Chondrocyte (in vitro differentiated cells): ENCODE results near the gene SLC43A3. TPM values are rescaled to one million over a fixed set of nuclear protein-coding genes. Genes with fewer than 3 reads are reported as not detected.

Experiments
- DNase-seq: peaks from one replicate; pipeline ENCODE4 v3.0.0; 2021; ENCODE audit warnings: mixed read lengths, low spot score
- H3K27ac Mint-ChIP-seq: one replicate; pipeline ENCODE4 v1.8.0; 2021; ENCODE audit warnings: mild to moderate bottlenecking, moderate library complexity, mixed read lengths; ENCODE audit not compliant: unreplicated experiment
- H3K27me3 Mint-ChIP-seq: 2 replicates; pipeline ENCODE4 v1.8.0; 2021; ENCODE audit warnings: low read depth, mixed read lengths
- H3K36me3 Mint-ChIP-seq: 2 replicates; pipeline ENCODE4 v1.8.0; 2021; ENCODE audit warnings: low read depth, mixed read lengths
- H3K4me1 Mint-ChIP-seq: 2 replicates; pipeline ENCODE4 v1.8.0; 2021; ENCODE audit warnings: low read depth, mild to moderate bottlenecking, mixed read lengths
- H3K4me3 Mint-ChIP-seq: one replicate; pipeline ENCODE4 v1.8.0; 2021; ENCODE audit warnings: mild to moderate bottlenecking, moderate library complexity, mixed read lengths; ENCODE audit not compliant: unreplicated experiment
- H3K9me3 Mint-ChIP-seq: 2 replicates; pipeline ENCODE4 v1.8.0; 2021; ENCODE audit warnings: low read depth, mixed read lengths
- CTCF ChIP-seq: fragments of 200-600 bp; sonication (generic); IDR thresholded peaks from 2 replicates; pipeline ENCODE4 v1.5.0; 2021; ENCODE audit warnings: antibody characterized with exemption, mild to moderate bottlenecking, moderate library complexity
- total RNA-seq: library from RNA; stranded (reverse); gene quantifications from 3 replicates; pipeline ENCODE4 v1.2.1, GENCODE V29; 2021

Gene SLC43A3
- total RNA-seq, 1 donor from 2014 or later, result 12.4 TPM

- H3K27me3 Mint-ChIP-seq, result peaks cover 34% of the 10 kb centered on the region
- no peak overlapping the region for H3K27ac Mint-ChIP-seq
- no peak for TF ChIP-seq CTCF
- no peaks in the 10 kb centered on the region for H3K36me3 Mint-ChIP-seq
- DNase-seq, result no peak
- no peaks in the 10 kb centered on the region for H3K4me1 Mint-ChIP-seq
- H3K9me3 Mint-ChIP-seq, result peaks cover 2% of the 10 kb centered on the region
- no peak overlapping the region for H3K4me3 Mint-ChIP-seq
Measured at GRCh38 chr11:57374966-57375365, 52.0 kb downstream of the SLC43A3 start.

- Mint-ChIP-seq H3K27me3 (peaks cover 22% of the 10 kb centered on the region), H3K27ac (no peak overlapping the region), H3K4me1 (no peaks in the 10 kb centered on the region), H3K9me3 (peaks cover 2% of the 10 kb centered on the region), H3K36me3 (no peaks in the 10 kb centered on the region), H3K4me3 (no peak overlapping the region)
- TF ChIP-seq CTCF, result no peak
- no peak for DNase-seq
Measured at GRCh38 chr11:57373146-57373545, 53.8 kb downstream of the SLC43A3 start.

- no peaks in the 10 kb centered on the region for H3K4me1 Mint-ChIP-seq
- H3K4me3 Mint-ChIP-seq, result no peak overlapping the region
- peaks cover 2% of the 10 kb centered on the region for H3K9me3 Mint-ChIP-seq
- TF ChIP-seq CTCF, result no peak
- no peaks in the 10 kb centered on the region for H3K36me3 Mint-ChIP-seq
- peaks cover 21% of the 10 kb centered on the region for H3K27me3 Mint-ChIP-seq
- DNase-seq, result no peak
- no peak overlapping the region for H3K27ac Mint-ChIP-seq
Measured at GRCh38 chr11:57370941-57371340, 56.0 kb downstream of the SLC43A3 start.

- Mint-ChIP-seq H3K4me1 (no peaks in the 10 kb centered on the region), H3K27ac (no peak overlapping the region), H3K9me3 (peaks cover 2% of the 10 kb centered on the region), H3K36me3 (no peaks in the 10 kb centered on the region), H3K27me3 (peaks cover 27% of the 10 kb centered on the region), H3K4me3 (no peak overlapping the region)
- no peak for TF ChIP-seq CTCF
- DNase-seq, result no peak
Measured at GRCh38 chr11:57370251-57370650, 56.7 kb downstream of the SLC43A3 start.

- no peaks in the 10 kb centered on the region for H3K36me3 Mint-ChIP-seq
- H3K27me3 Mint-ChIP-seq, result peaks cover 38% of the 10 kb centered on the region
- no peak for TF ChIP-seq CTCF
- no peak overlapping the region for H3K27ac Mint-ChIP-seq
- H3K9me3 Mint-ChIP-seq, result peaks cover 2% of the 10 kb centered on the region
- H3K4me3 Mint-ChIP-seq, result no peak overlapping the region
- no peaks in the 10 kb centered on the region for H3K4me1 Mint-ChIP-seq
- DNase-seq, result no peak
Measured at GRCh38 chr11:57368845-57369232, 58.1 kb downstream of the SLC43A3 start.
